Activated CD4-positive, alpha-beta T cell treated with anti-CD3 and anti-CD28 coated beads, Interleukin-10, Interleukin-2, amounts not matched to agents 100 ng/mL and 50 ng/mL, durations not matched to agents 16 hours and 8 hours (primary cell): ENCODE data around the gene SLC4A5.
"Not testable (repeated sequence)": the region's sequence is repeated elsewhere in the genome, so short reads cannot be mapped to it uniquely, and the experiment has no call there.

ENCODE experiments used
- DNase-seq: peaks from one replicate; pipeline ENCODE4 v3.0.0-alpha.2; 2020

Gene SLC4A5

GRCh38 chr2:74194799-74195198, 148.4 kb downstream of the SLC4A5 start:
- no peak for DNase-seq

GRCh38 chr2:74191596-74192380, 151.4 kb downstream of the SLC4A5 start:
- DNase-seq, result no peak

GRCh38 chr2:74188696-74189095, 154.5 kb downstream of the SLC4A5 start:
- no peak for DNase-seq

GRCh38 chr2:74188018-74188601, 155.1 kb downstream of the SLC4A5 start:
- DNase-seq, result no peak

GRCh38 chr2:74186706-74187105, 156.5 kb downstream of the SLC4A5 start:
- DNase-seq, result not testable (repeated sequence)

- DNase-seq, result peak; percentile 84
Observed at GRCh38 chr2:74186038-74186437, 157.2 kb downstream of the SLC4A5 start.

GRCh38 chr2:74183878-74184277, 159.3 kb downstream of the SLC4A5 start:
- no peak for DNase-seq

GRCh38 chr2:74181739-74182138, 161.5 kb downstream of the SLC4A5 start:
- DNase-seq, result peak; percentile 61

GRCh38 chr2:74179063-74179865, 164.0 kb downstream of the SLC4A5 start:
- no peak for DNase-seq

- DNase-seq, result peak; percentile 99
Observed at GRCh38 chr2:74178211-74179062, 164.8 kb downstream of the SLC4A5 start, which contains the start of gene MOB1A. Gene MOB1A, minus strand, starts transcription at chr2:74178879. Its CDS starts 205 bp downstream, at chr2:74178674.

- DNase-seq, result no peak
Observed at GRCh38 chr2:74177696-74178095, 165.5 kb downstream of the SLC4A5 start.

GRCh38 chr2:74174909-74175308, 168.3 kb downstream of the SLC4A5 start:
- no peak for DNase-seq

- peak; percentile 23 for DNase-seq
Observed at GRCh38 chr2:74168739-74169138, 174.5 kb downstream of the SLC4A5 start.
